HepG2 (cell line): ENCODE results near the gene TMEM134. TPM values are rescaled to one million over a fixed set of nuclear protein-coding genes. Genes with fewer than 3 reads are reported as not detected.

Experiments
- CBX5 ChIP-seq: sonication (generic); formaldehyde crosslinking; IDR thresholded peaks from 2 replicates; pipeline ENCODE4 v1.4.0; 2020; ENCODE audit warnings: missing genetic modification reagents, borderline replicate concordance
- CERS6 ChIP-seq: sonication (generic); formaldehyde crosslinking; IDR thresholded peaks from 2 replicates; pipeline ENCODE4 v1.5.0; 2020; ENCODE audit warnings: missing genetic modification reagents
- EP300 ChIP-seq, 3 experiments: sonication (generic) in 1 of 3; formaldehyde crosslinking in 1 of 3; IDR thresholded peaks; 2 replicates each; pipeline versions ENCODE4 v1.5.1 to v1.6.1; 2011 to 2020; ENCODE audit warnings: low read depth in 2 of 3, low read length in 2 of 3, borderline replicate concordance in 1 of 3, improper control_type of control experiment in 1 of 3, mild to moderate bottlenecking in 1 of 3, missing genetic modification reagents in 1 of 3, moderate library complexity in 1 of 3
- HCFC1 ChIP-seq: fragments of 150-350 bp; IDR thresholded peaks from 2 replicates; pipeline ENCODE4 v1.6.1; 2014; ENCODE audit warnings: low read depth, low read length
- HNRNPH1 ChIP-seq: fragments of 200-400 bp; formaldehyde crosslinking; optimal IDR thresholded peaks from 2 replicates; pipeline ENCODE3; 2017; ENCODE audit warnings: mild to moderate bottlenecking, low read depth, low read length
- KDM2A ChIP-seq: sonication (generic); formaldehyde crosslinking; IDR thresholded peaks from 2 replicates; pipeline ENCODE4 v1.4.0; 2020; ENCODE audit warnings: low read depth, missing genetic modification reagents, borderline replicate concordance
- MAX ChIP-seq: IDR thresholded peaks from 2 replicates; pipeline ENCODE4 v1.6.1; 2012; ENCODE audit warnings: inconsistent platforms
- MEIS1 ChIP-seq: sonication (generic); formaldehyde crosslinking; IDR thresholded peaks from 2 replicates; pipeline ENCODE4 v1.9.0; 2021; ENCODE audit warnings: mild to moderate bottlenecking, missing genetic modification reagents, moderate library complexity, borderline replicate concordance
- MTA1 ChIP-seq: sonication (generic); formaldehyde crosslinking; IDR thresholded peaks from 2 replicates; pipeline ENCODE4 v1.4.0; 2020; ENCODE audit warnings: missing genetic modification reagents, mild to moderate bottlenecking, borderline replicate concordance
- PHB2 ChIP-seq: fragments of 450-650 bp; IDR thresholded peaks from 2 replicates; pipeline ENCODE4 v1.6.1; 2018; ENCODE audit not compliant: partially characterized antibody
- RARA ChIP-seq: IDR thresholded peaks from 2 replicates; pipeline ENCODE4 v1.6.1; 2016; ENCODE audit warnings: missing genetic modification reagents, missing compliant biosample characterization
- SAP130 ChIP-seq: IDR thresholded peaks from 2 replicates; pipeline ENCODE4 v1.6.1; 2016; ENCODE audit warnings: low read depth
- SRY ChIP-seq: sonication (generic); formaldehyde crosslinking; IDR thresholded peaks from 2 replicates; pipeline ENCODE4 v1.8.0; 2022; ENCODE audit warnings: mild to moderate bottlenecking, missing genetic modification reagents
- SUZ12 ChIP-seq: fragments of 150-350 bp; IDR thresholded peaks from 2 replicates; pipeline ENCODE4 v1.6.1; 2014; ENCODE audit warnings: low read depth, low read length
- THAP9 ChIP-seq: sonication (generic); formaldehyde crosslinking; IDR thresholded peaks from 2 replicates; pipeline ENCODE4; 2020; ENCODE audit warnings: missing genetic modification reagents, mild to moderate bottlenecking, borderline replicate concordance
- ZMYM4 ChIP-seq: sonication (generic); formaldehyde crosslinking; IDR thresholded peaks from 2 replicates; pipeline ENCODE4 v1.8.1; 2023; ENCODE audit warnings: mild to moderate bottlenecking, missing genetic modification reagents
- ZNF281 ChIP-seq: sonication (generic); formaldehyde crosslinking; IDR thresholded peaks from 2 replicates; pipeline ENCODE4 v1.4.0; 2020; ENCODE audit warnings: missing genetic modification reagents, borderline replicate concordance
- ZNF460 ChIP-seq: sonication (generic); formaldehyde crosslinking; IDR thresholded peaks from 2 replicates; pipeline ENCODE4 v1.5.1; 2020; ENCODE audit warnings: missing genetic modification reagents, mild to moderate bottlenecking, borderline replicate concordance
- ZNF577 ChIP-seq: sonication (generic); formaldehyde crosslinking; IDR thresholded peaks from 2 replicates; pipeline ENCODE4 v1.4.0; 2020; ENCODE audit warnings: mild to moderate bottlenecking, low read depth, missing genetic modification reagents, borderline replicate concordance
- ZNF629 ChIP-seq: sonication (generic); formaldehyde crosslinking; conservative IDR thresholded peaks from 2 replicates; pipeline ENCODE4 v1.5.0; 2020; ENCODE audit warnings: missing genetic modification reagents
- ZNF790 ChIP-seq: sonication (generic); formaldehyde crosslinking; IDR thresholded peaks from 2 replicates; pipeline ENCODE4 v1.8.0; 2022; ENCODE audit warnings: missing genetic modification reagents, mild to moderate bottlenecking, borderline replicate concordance
- polyA plus RNA-seq, 8 experiments: library from polyadenylated mRNA; depleted of rRNA in 3 of 8; stranded (reverse) in 7 of 8; unstranded in 1 of 8; fragments of >200 nt; fragmentation: Illumina TruSeq in 4 of 8; extraction: Trizol in 4 of 8; gene quantifications; 2 replicates each; pipeline versions ENCODE4 v1.2.1 to v1.2.3, GENCODE V29; 2011 to 2016; ENCODE audit warnings: low read depth in 4 of 8, missing spikeins in 1 of 8, mixed read lengths in 1 of 8; ENCODE audit not compliant: insufficient read depth in 1 of 8
- total RNA-seq, 5 experiments: library from RNA; depleted of rRNA; stranded (reverse); fragments of >200 nt; fragmentation: Illumina TruSeq; extraction: Trizol; gene quantifications; 2 replicates each; pipeline ENCODE4 v1.2.3, GENCODE V29; 2016; ENCODE audit warnings: low read depth in 1 of 5

Gene TMEM134
- total and polyA plus RNA-seq, 2 of the 13 experiments (the other 11 are each of a cell fraction or from before 2014, with no cell fraction given), result 6.9 to 26.9 TPM

- TF ChIP-seq ZNF281 (CRISPR knock-in tag), result peak; percentile 80; the same call in 1 of the 2 replicates
- 0 out of 2 replicates have a peak, but pooled peaks have one; percentile 23 for TF ChIP-seq ZNF629
- TF ChIP-seq THAP9 (CRISPR knock-in tag), result peak; percentile 89; the same call in 1 of the 2 replicates
- no peak for TF ChIP-seq ZNF790
- no peak for TF ChIP-seq ZNF577 (CRISPR knock-in tag)
- TF ChIP-seq PHB2, result no peak
- TF ChIP-seq ZNF460 (CRISPR knock-in tag), result no peak
- peak; percentile 76 for TF ChIP-seq SUZ12
- TF ChIP-seq CERS6 (CRISPR knock-in tag), result no peak
- no peak for TF ChIP-seq HNRNPH1
- TF ChIP-seq ZMYM4, result peak; percentile 53
- TF ChIP-seq EP300 (IDR thresholded peaks at IDR 0.05; ENCODE audit: low read depth in 2 of 2, low read length in 2 of 2), result peak in 1 of 2 experiments; percentile 32; a peak in 1 of 4 replicates
- no peak for TF ChIP-seq EP300 (CRISPR knock-in tag; IDR thresholded peaks at IDR 0.05; ENCODE audit: borderline replicate concordance)
- 0 out of 2 replicates have a peak, but pooled peaks have one; percentile 64 for TF ChIP-seq SRY
- TF ChIP-seq KDM2A (CRISPR knock-in tag), result peak; percentile 88
- peak; percentile 55; the same call in 1 of the 2 replicates for TF ChIP-seq CBX5
- peak; percentile 96 for TF ChIP-seq MEIS1 (CRISPR knock-in tag)
- peak; percentile 94 for TF ChIP-seq HCFC1
- no peak for TF ChIP-seq MTA1 (CRISPR knock-in tag)
- TF ChIP-seq RARA (CRISPR knock-in tag), result peak; percentile 33; the same call in 1 of the 2 replicates
- peak; percentile 97 for TF ChIP-seq SAP130
- TF ChIP-seq MAX, result peak; percentile 57
These were observed 40.7 kb downstream of the TMEM134 start, which contains the start of gene RPS6KB2 (continued) for GRCh38 chr11:67428052-67429001.
